NOMO-1 (cell line): ENCODE results near the gene COL4A1.
A peak's percentile ranks its signal among the peaks of the same experiment; 100 is the strongest.

Source experiments
- DNase-seq, 2 experiments: peaks; one replicate each; lab custom pipeline; 2025; ENCODE audit not compliant: unreplicated experiment in 2 of 2; lab: John Stamatoyannopoulos, UW

The COL4A1 gene

DNA sequence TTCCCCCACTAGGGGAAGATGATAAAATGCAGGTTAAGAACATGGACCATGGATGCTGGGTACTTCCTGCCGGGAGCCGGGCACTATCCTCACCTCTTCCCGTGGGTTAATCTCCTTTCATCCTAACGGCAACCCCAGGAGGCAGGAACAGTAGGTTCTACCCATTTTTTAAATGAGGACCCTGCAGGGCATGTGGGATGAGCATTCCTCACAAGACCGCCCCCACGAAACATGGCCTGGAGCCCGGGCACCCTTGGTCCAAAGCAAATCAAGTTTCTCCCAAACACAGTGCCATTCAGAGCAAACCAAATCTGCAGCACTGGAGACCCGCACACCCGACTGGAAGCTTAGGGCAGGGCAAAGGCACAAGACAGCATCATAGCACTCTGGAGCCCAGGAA lies 35.5 kb upstream of the COL4A1 start:
- DNase-seq: no peak

DNA sequence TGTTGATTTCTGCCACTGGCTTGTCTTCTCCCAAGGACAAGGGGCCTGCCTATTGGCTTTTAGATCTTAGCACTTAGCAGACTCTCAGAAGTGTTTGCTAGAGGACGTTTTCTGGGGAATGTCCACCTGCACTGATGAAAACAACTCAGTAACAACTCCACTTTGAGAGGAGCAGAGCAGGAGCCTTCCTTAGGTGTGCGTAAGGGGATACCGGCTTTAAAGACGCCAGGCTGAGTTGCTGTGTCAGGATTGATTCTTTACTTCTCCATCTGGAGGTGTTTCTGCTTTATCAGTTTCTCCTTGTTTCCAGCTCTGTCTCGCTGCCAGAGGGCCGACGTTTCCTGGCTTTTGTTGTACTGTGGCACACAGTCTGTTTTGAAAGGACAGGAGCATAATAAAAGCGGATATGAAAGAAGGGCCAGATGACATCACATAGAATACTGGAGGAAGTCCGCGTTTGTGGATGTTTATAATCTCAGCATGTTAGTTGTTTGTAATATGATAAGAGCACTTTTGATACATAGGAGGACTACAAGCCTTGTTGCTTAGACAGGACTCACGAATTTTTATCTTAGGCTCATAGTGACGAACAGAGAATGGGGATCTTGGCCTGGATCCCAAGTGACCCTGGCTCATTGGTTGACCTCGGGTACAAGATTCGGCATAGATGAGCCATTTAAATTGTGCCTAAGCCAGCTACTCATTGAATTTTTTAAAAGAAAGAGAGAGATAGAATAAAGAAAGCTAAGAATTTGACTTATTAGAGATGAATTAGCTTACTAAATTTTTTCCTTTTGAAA lies 34.7 kb upstream of the COL4A1 start:
- DNase-seq: peak; percentile 40 to 76

DNA sequence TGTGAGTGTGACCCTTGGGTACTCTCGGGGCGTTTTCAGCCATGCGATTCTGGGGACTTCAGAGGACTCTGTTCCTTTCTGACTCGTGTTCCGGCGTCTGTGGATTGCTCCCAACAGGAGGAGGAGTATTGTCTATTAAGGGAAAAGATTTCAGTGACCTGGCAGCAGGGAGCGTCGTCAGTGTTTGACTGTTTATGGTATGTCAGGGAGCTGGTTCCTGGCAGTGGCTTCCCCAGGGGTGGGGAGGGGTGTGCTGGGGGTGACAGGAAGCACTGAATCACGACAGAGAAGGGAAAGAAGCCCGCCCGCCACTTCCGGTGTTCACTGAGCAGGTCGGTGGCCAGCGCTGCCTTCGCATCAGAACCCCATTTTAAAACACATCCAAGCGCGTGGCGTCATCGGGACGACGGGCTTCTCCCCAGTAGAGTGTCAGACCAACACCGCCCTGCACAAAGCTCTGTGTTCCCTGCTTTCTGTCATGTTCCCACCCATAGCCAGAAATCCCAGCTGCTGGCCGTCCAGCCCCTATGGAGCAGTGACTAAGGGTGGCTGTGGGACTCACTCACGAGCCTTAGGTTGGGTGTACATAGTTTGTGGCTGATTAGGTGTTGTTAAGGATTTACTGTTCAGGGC lies 34.0 kb upstream of the COL4A1 start:
- peak in 1 of 2 experiments; percentile 4 for DNase-seq

- DNase-seq: no peak
These were observed 33.1 kb upstream of the COL4A1 start for GRCh38 chr13:110339975-110340550.

DNA sequence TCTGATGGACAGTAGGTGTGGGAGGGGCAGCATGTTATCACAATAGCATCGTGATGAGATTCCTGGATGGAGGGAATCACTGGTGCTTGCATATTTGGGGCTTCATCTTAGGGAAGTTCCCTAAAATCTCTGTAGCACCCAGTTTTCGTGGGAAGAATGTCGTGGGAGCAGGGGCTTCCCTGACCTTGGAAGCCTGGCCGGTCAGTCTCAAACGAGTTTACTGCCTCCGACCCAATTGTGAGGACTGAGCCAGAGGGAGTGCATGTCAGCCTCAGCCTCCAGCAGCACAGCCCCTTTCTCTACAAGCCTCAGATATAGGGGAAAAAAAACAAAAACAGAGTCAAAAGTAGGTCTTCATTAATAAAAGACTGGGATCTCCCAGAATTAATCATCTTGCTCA lies 32.3 kb upstream of the COL4A1 start:
- DNase-seq: no peak

DNA sequence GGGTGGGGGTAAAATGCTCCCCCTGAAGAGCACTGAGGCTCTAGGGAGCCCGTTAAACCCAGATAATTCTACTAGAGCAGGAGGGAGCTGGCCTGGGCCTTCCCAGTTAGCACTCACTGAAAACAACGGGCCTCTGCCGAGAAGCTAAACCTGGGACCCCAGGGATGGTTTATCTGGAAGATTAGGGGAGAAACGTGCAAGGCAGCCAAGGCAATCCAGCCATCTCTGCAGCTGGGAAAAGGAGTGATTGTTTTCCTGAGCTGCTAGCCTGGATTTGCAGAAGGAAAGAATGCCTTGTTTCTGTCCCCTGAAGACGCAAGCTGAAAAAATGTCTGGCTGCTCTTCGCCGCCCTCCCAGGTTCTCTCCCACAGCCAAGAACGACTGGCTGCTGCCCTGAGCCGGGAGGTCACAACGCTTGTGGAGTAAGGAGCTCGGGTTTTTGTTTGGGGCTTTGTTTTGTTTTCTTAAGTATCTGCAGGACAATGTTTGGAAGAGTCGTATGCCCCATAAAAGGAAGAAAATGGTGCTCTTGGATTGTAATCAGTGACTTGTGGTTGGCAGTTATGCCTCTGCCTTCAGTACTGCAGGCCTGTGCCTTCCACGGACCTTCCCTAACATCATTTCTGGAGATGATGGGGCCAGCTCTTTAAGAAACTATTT lies 31.6 kb upstream of the COL4A1 start:
- no peak for DNase-seq

- no peak for DNase-seq
These were observed 30.3 kb upstream of the COL4A1 start for GRCh38 chr13:110337247-110337646.

DNA sequence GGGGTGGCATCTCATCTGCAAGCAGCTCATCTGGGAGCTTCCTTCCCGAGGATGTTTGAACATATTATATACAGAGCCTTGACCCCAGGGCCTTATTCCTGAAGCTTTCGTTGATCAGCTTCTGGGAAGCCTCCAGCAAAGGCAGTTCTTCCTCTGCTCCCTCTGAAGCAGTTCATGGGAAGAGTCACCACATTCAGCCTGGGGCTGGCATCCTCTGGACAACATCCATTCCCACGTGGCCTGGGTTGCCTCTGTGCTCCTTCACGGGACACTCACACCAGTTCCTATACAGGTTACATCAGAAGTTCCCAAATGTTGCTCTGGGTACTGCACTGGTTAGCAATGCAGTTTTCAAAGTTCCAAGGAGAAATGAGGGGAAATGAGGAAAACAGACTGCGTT lies 29.7 kb upstream of the COL4A1 start:
- DNase-seq: no peak

- no peak for DNase-seq
These were observed 29.2 kb upstream of the COL4A1 start for GRCh38 chr13:110336108-110336507.

DNA sequence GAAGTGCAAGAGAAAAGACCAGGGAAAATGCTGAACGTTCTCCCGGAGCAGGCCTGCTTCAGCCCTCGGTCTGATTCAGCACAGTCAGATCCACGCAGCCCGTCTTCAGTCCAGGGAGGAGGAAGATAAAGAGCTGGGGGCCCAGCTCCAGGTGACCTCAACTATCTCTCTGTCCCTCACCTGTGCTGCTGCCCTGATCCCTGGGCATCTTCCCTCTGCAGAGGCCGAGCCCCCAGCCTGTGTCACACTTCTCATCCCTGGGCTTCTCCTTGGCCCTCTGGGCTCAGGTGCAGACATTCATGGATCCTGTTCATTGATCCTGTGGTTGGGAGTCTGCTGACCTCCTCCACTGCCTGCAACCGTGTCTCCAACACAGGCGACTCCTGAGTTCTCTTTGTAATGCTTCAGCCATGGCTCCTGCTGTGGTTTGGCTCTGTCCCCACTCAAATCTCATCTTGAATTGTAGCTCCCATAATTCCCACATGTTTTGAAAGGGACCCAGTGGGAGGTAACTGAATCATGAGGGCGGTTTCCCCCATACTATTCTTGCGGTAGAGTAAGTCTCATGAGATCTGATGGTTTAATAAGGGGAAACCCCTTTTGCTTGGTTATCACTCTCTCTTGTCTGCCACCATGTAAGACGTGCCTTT lies 28.0 kb upstream of the COL4A1 start:
- no peak for DNase-seq

- DNase-seq: no peak
These were observed 27.3 kb upstream of the COL4A1 start for GRCh38 chr13:110334256-110334655.

GRCh38 chr13:110333837-110334236 lies 26.9 kb upstream of the COL4A1 start:
- DNase-seq: no peak

DNA sequence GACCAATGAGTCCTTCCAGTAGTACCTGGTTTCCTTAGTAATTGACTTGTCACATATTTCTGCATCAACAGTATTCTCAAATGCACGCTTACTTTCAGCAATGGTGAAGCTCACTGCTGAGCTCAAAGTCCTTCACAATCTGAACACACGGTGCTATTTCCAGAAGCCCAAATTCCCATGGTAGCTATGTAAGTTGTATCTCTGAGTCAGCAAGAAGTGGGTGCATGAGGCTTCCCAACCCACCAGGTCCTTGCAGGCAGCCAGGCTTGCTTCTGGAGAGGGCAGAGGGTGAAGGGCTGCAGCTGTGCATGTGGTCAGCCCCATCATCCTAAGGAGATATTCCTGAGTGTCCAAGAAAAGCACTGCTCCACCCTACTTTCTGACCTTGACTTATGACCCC lies 25.8 kb upstream of the COL4A1 start:
- DNase-seq: no peak

DNA sequence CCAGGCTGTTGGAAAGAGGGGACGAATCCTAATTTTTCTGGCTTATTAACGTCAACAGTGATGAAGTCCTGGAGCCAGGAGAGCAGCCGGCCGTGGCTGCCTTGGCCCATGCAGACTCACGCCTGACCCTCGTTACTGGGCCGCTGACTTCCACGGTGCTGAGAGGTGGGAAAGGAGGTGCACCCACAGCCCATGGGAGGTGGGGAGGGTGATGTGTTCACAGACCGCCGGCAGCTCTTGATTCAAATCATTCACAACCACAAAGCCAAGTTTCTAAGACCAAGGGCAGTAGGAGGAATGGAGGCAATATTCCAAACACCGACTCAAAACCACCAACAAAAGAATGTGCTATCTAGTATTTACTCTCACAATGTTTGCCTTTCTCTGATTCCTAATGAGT lies 24.4 kb upstream of the COL4A1 start:
- DNase-seq: no peak

DNA sequence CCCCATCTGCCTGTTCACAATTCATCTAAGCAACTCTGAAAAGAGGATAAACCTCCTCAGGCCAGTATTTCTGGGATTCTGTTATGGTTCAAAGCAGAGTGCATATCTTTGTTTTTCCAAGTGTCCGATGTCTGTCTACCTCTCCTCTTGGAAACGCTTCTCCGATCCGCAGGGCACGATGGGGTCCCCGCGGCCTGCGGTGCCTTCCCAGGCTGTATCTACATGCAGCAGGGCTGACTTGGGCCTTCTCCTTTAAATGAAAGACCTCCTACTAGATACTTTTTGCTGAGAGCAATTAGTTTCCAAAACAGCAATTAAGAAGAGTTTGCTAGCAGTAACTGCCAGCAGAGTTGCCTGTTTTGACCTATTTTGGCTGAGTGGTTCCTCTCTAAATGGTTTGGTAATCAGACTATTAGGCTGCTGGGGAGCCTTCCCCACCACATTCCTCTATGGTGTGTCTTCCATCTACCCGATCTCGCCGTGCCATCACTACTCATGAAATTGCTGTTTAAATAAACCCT lies 23.6 kb upstream of the COL4A1 start:
- no peak for DNase-seq

- DNase-seq: no peak
These were observed 23.0 kb upstream of the COL4A1 start for GRCh38 chr13:110329798-110330461.

- DNase-seq: no peak
These were observed 22.3 kb upstream of the COL4A1 start for GRCh38 chr13:110329258-110329657.

DNA sequence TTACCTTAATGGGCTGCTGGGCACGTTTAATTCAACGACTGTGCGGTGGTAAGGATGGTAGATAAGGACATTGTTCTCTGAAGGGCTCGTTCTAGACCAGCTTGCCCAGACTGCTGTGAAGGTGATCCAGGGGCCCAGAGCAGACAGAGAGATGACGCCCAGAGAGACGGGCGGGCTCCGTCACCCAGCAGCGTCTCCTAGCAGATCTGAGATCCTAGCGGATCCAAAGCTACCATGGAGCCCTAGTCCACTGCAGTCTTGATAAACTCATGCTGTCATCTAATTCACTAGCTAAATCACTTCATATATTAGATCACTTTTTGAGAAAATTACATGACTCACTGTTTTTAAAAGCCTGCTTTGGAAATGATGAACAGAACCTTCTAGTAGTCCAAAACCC lies 21.6 kb upstream of the COL4A1 start:
- no peak for DNase-seq

GRCh38 chr13:110327051-110327721 lies 20.2 kb upstream of the COL4A1 start:
- DNase-seq: no peak
